Superior temporal gyrus (tissue), 1 donor: ENCODE data around the gene WDPCP.
"Not testable (repeated sequence)": the region's sequence is repeated elsewhere in the genome, so short reads cannot be mapped to it uniquely, and the experiment has no call there.

Experiments
- DNase-seq: peaks from one replicate; pipeline ENCODE4 v3.0.0-alpha.2; 2016; ENCODE audit errors: extremely low spot score

The WDPCP gene

GRCh38 chr2:63544017-63544627 is 44.2 kb downstream of the WDPCP start:
- peak; percentile 45 for DNase-seq

GRCh38 chr2:63539416-63540162 is 48.7 kb downstream of the WDPCP start:
- no peak for DNase-seq

- DNase-seq: no peak
Observed at GRCh38 chr2:63538390-63538789, 49.9 kb downstream of the WDPCP start.

- DNase-seq: no peak
Observed at GRCh38 chr2:63537306-63537705, 51.0 kb downstream of the WDPCP start.

- DNase-seq: no peak
Observed at GRCh38 chr2:63530704-63531279, 57.5 kb downstream of the WDPCP start.

GRCh38 chr2:63525905-63526304 is 62.4 kb downstream of the WDPCP start:
- DNase-seq: no peak

GRCh38 chr2:63522950-63523349 is 65.3 kb downstream of the WDPCP start:
- DNase-seq: no peak

- no peak for DNase-seq
Observed at GRCh38 chr2:63520793-63521192, 67.5 kb downstream of the WDPCP start.

GRCh38 chr2:63514781-63515180 is 73.5 kb downstream of the WDPCP start:
- DNase-seq: no peak

GRCh38 chr2:63514237-63514716 is 74.0 kb downstream of the WDPCP start:
- no peak for DNase-seq

- no peak for DNase-seq
Observed at GRCh38 chr2:63506320-63506719, 82.0 kb downstream of the WDPCP start.

- DNase-seq: no peak
Observed at GRCh38 chr2:63503818-63504217, 84.5 kb downstream of the WDPCP start.

- DNase-seq: no peak
Observed at GRCh38 chr2:63500398-63500797, 87.9 kb downstream of the WDPCP start.

- DNase-seq: no peak
Observed at GRCh38 chr2:63497576-63497975, 90.7 kb downstream of the WDPCP start.

- DNase-seq: no peak
Observed at GRCh38 chr2:63494968-63495367, 93.3 kb downstream of the WDPCP start.

- DNase-seq: no peak
Observed at GRCh38 chr2:63494100-63494499, 94.2 kb downstream of the WDPCP start.

- DNase-seq: peak; percentile 78
Observed at GRCh38 chr2:63488118-63488713, 100.1 kb downstream of the WDPCP start.

- peak; percentile 61 for DNase-seq
Observed at GRCh38 chr2:63486861-63487290, 101.4 kb downstream of the WDPCP start.

GRCh38 chr2:63484901-63485300 is 103.4 kb downstream of the WDPCP start:
- no peak for DNase-seq

- peak; percentile 73 for DNase-seq
Observed at GRCh38 chr2:63484481-63484880, 103.8 kb downstream of the WDPCP start.

GRCh38 chr2:63477686-63478085 is 110.6 kb downstream of the WDPCP start:
- DNase-seq: no peak

- DNase-seq: not testable (repeated sequence)
Observed at GRCh38 chr2:63469313-63469712, 119.0 kb downstream of the WDPCP start.

GRCh38 chr2:63465633-63466032 is 122.6 kb downstream of the WDPCP start:
- no peak for DNase-seq
